A549 treated with dexamethasone at 1 μM for 4 hours (cell line): ENCODE data around the gene TEX54. TPM values are rescaled to one million over a fixed set of nuclear protein-coding genes. Genes with fewer than 3 reads are reported as not detected.

ENCODE experiments used
- total RNA-seq: library from RNA; stranded (reverse); fragments of 200-300 nt; extraction: Qiagen RNA extraction; gene quantifications from 5 replicates; pipeline ENCODE4 v1.2.3, GENCODE V29; 2022

TEX54 gene
- total RNA-seq: not detected in 5 replicates

GRCh38 chr11:62832336-62833234 is at the start of gene TEX54:
Gene TEX54 (minus strand): TSS chr11:62832841.

GRCh38 chr11:62880803-62881578 is 48.4 kb upstream of the TEX54 start, which contains the start of gene SLC3A2:
Gene SLC3A2 (plus strand): TSS chr11:62880896. CDS start chr11:62881024, 128 bp downstream.

GRCh38 chr11:62839050-62839945 is 6.7 kb upstream of the TEX54 start, which contains the start of gene WDR74:
Gene WDR74 (minus strand): TSS chr11:62839590. CDS start chr11:62839570, 20 bp downstream.

GRCh38 chr11:62831520-62832335 is 913 bp downstream of the TEX54 start, which contains the start of gene STX5:
Gene STX5 (minus strand): TSS chr11:62832051. CDS start chr11:62831243, 808 bp downstream.

GRCh38 chr11:62805076-62805892 is 27.4 kb downstream of the TEX54 start, which contains the start of gene NXF1:
Gene NXF1 (minus strand): TSS chr11:62805440. CDS start chr11:62805356, 84 bp downstream.

GRCh38 chr11:62791501-62792201 is 41.0 kb downstream of the TEX54 start, which contains the start of gene TMEM223:
Gene TMEM223 (minus strand): TSS chr11:62792006. CDS start chr11:62791994, 12 bp downstream.

GRCh38 chr11:62787005-62787759 is 45.5 kb downstream of the TEX54 start, which contains the start of gene TMEM179B:
Gene TMEM179B (plus strand): TSS chr11:62787402. CDS start chr11:62787432, 30 bp downstream.

Other genes with a start within 250 kb of the TEX54 start
- gene TUT1, start 241.3 kb downstream of the TEX54 start, total RNA-seq: 11.1 to 16.9 TPM (median 16.6 TPM) in 5 replicates
- 83.2 to 93.3 TPM (median 89.9 TPM) in 5 replicates for gene MTA2, start 231.0 kb downstream of the TEX54 start, total RNA-seq
- 18.3 to 23.6 TPM (median 20.4 TPM) in 5 replicates for gene EML3, start 220.1 kb downstream of the TEX54 start, total RNA-seq
- gene ROM1, start 219.6 kb downstream of the TEX54 start, total RNA-seq: 3.6 to 4.4 TPM (median 4.0 TPM) in 5 replicates
- 41.2 to 52.1 TPM (median 49.3 TPM) in 5 replicates for gene B3GAT3, start 210.9 kb downstream of the TEX54 start, total RNA-seq
- 221 to 274 TPM (median 265 TPM) in 5 replicates for gene GANAB, start 186.2 kb downstream of the TEX54 start, total RNA-seq
- gene INTS5, start 179.5 kb downstream of the TEX54 start, total RNA-seq: 15.9 to 21.7 TPM (median 21.2 TPM) in 5 replicates
- 125 to 142 TPM (median 131 TPM) in 5 replicates for gene C11orf98, start 167.6 kb downstream of the TEX54 start, total RNA-seq
- 10.5 to 13.3 TPM (median 12.2 TPM) in 5 replicates for gene CSKMT, start 167.5 kb downstream of the TEX54 start, total RNA-seq
- gene UQCC3, start 161.2 kb downstream of the TEX54 start, total RNA-seq: 27.6 to 33.4 TPM (median 28.9 TPM) in 5 replicates
- gene LBHD1, start 160.6 kb downstream of the TEX54 start, total RNA-seq: 3.8 to 5.2 TPM (median 3.9 TPM) in 5 replicates
- gene UBXN1, start 153.8 kb downstream of the TEX54 start, total RNA-seq: 103 to 120 TPM (median 115 TPM) in 5 replicates
- gene LRRN4CL, start 143.3 kb downstream of the TEX54 start, total RNA-seq: 0.08 to 0.13 TPM (median 0.09 TPM) in 3 of 5 replicates, not detected in the others
- gene BSCL2, start 125.4 kb downstream of the TEX54 start, total RNA-seq: 59.4 to 73.9 TPM (median 62.6 TPM) in 5 replicates
- gene GNG3, start 125.2 kb downstream of the TEX54 start, total RNA-seq: not detected in 5 replicates
- 40.5 to 45.2 TPM (median 43.3 TPM) in 5 replicates for gene HNRNPUL2, start 105.4 kb downstream of the TEX54 start, total RNA-seq
- gene TTC9C, start 104.4 kb downstream of the TEX54 start, total RNA-seq: 25.1 to 36.7 TPM (median 32.3 TPM) in 5 replicates
- 1.5 to 2.2 TPM (median 1.8 TPM) in 5 replicates for gene ZBTB3, start 78.7 kb downstream of the TEX54 start, total RNA-seq
- gene POLR2G, start 71.3 kb downstream of the TEX54 start, total RNA-seq: 156 to 166 TPM (median 160 TPM) in 5 replicates
- gene TAF6L, start 61.4 kb downstream of the TEX54 start, total RNA-seq: 9.1 to 14.5 TPM (median 12.5 TPM) in 5 replicates
- 67.1 to 85.0 TPM (median 82.1 TPM) in 5 replicates for gene TMEM179B, start 45.4 kb downstream of the TEX54 start, total RNA-seq
- gene TMEM223, start 40.8 kb downstream of the TEX54 start, total RNA-seq: 18.9 to 27.6 TPM (median 24.8 TPM) in 5 replicates
- gene NXF1, start 27.4 kb downstream of the TEX54 start, total RNA-seq: 38.9 to 55.9 TPM (median 54.3 TPM) in 5 replicates
- gene STX5, start 790 bp downstream of the TEX54 start, total RNA-seq: 17.7 to 24.7 TPM (median 22.9 TPM) in 5 replicates
- gene WDR74, start 6.7 kb upstream of the TEX54 start, total RNA-seq: 71.5 to 83.6 TPM (median 80.3 TPM) in 5 replicates
- 823 to 905 TPM (median 883 TPM) in 5 replicates for gene SLC3A2, start 48.1 kb upstream of the TEX54 start, total RNA-seq
- gene CHRM1, start 88.5 kb upstream of the TEX54 start, total RNA-seq: 0.03 to 0.24 TPM (median 0.09 TPM) in 4 of 5 replicates, not detected in the other
- not detected in 5 replicates for gene SLC22A6, start 152.1 kb upstream of the TEX54 start, total RNA-seq
- gene SLC22A8, start 183.0 kb upstream of the TEX54 start, total RNA-seq: not detected in 5 replicates